ENCODE measurements around the gene SYNDIG1.

SYNDIG1 gene

DNA sequence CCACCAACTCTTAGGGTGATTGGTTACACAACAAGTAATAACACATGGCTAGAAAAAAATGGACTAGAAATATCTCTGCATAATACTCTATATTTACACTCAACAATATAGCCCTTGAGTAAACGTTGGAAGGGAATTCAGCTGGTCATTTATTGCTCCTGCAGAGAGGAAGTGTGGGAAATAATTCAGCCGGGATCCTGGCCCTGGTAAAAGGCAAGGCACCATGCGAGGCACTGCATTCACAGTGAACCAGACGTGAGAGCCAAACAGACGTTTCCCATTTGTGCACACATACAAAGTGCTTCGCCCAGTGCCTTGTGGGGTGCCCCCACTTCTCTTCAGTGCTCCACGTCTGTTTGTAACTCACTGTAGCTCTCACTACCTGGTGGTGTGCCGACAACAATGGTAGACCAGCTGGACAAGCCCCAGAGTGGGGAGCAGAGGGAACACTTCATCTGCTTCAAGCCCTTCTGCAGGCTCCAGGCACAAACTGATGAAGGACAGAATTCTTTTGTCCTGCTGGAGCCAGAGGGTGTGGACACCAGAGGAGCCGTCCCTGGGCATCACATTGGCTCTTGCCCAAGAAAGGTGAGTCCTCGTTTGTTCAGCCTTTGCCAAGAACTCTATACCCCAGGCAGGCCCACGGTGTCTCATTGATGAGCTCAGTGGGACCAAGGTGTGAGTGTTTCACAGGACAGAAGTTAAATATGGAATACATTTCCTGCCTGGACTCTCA lies 18.8 kb downstream of the SYNDIG1 start:
- H3K9me3 ChIP-seq (ENCODE audit: control insufficient read depth, insufficient read depth, low read length): no peaks in the 10 kb centered on the region
- H3K27me3 ChIP-seq (ENCODE audit: control insufficient read depth, insufficient read depth, low read length): no peaks in the 10 kb centered on the region
- H3K9ac ChIP-seq (ENCODE audit: low read depth, low read length): no peak overlapping the region
- peaks cover 20% of the 10 kb centered on the region for H3K36me3 ChIP-seq (ENCODE audit: control insufficient read depth, insufficient read depth, low read length)
- no peak overlapping the region for H3K27ac ChIP-seq (ENCODE audit: low read depth, low read length)
- H3K4me1 ChIP-seq (ENCODE audit: control insufficient read depth, insufficient read depth, low read length): peaks cover 26% of the 10 kb centered on the region
- H3K4me3 ChIP-seq (ENCODE audit: low read depth, low read length): no peak overlapping the region

DNA sequence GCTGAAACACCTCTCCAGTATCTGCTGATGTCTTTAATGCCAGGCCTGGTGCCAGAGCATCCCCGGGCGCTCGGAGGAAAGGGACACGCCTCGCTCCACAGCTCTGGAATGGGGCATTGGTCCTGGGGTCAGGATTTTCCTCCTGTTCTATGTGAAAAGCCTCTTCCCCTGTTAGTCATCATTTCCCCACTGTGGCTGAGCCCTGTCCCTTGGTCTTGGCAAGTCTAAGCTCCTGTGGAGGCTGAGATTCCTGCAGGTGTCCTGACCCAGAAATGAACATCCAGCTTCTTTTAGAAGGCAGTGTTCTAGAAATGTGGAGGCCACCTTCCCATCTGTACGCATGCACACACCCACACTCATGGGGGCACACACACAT lies 19.4 kb downstream of the SYNDIG1 start:
- Histone ChIP-seq H3K36me3 (ENCODE audit: control insufficient read depth, insufficient read depth, low read length) (peaks cover 20% of the 10 kb centered on the region), H3K27me3 (ENCODE audit: control insufficient read depth, insufficient read depth, low read length) (no peaks in the 10 kb centered on the region), H3K4me1 (ENCODE audit: control insufficient read depth, insufficient read depth, low read length) (peaks cover 27% of the 10 kb centered on the region), H3K9ac (ENCODE audit: low read depth, low read length) (no peak overlapping the region), H3K27ac (ENCODE audit: low read depth, low read length) (no peak overlapping the region), H3K9me3 (ENCODE audit: control insufficient read depth, insufficient read depth, low read length) (no peaks in the 10 kb centered on the region), H3K4me3 (ENCODE audit: low read depth, low read length) (no peak overlapping the region)

GRCh38 chr20:24489193-24489592 lies 19.8 kb downstream of the SYNDIG1 start:
- H3K4me1 ChIP-seq (ENCODE audit: control insufficient read depth, insufficient read depth, low read length): peaks cover 27% of the 10 kb centered on the region
- peaks cover 20% of the 10 kb centered on the region for H3K36me3 ChIP-seq (ENCODE audit: control insufficient read depth, insufficient read depth, low read length)
- no peak overlapping the region for H3K4me3 ChIP-seq (ENCODE audit: low read depth, low read length)
- H3K9ac ChIP-seq (ENCODE audit: low read depth, low read length): no peak overlapping the region
- H3K9me3 ChIP-seq (ENCODE audit: control insufficient read depth, insufficient read depth, low read length): no peaks in the 10 kb centered on the region
- no peak overlapping the region for H3K27ac ChIP-seq (ENCODE audit: low read depth, low read length)
- no peaks in the 10 kb centered on the region for H3K27me3 ChIP-seq (ENCODE audit: control insufficient read depth, insufficient read depth, low read length)

DNA sequence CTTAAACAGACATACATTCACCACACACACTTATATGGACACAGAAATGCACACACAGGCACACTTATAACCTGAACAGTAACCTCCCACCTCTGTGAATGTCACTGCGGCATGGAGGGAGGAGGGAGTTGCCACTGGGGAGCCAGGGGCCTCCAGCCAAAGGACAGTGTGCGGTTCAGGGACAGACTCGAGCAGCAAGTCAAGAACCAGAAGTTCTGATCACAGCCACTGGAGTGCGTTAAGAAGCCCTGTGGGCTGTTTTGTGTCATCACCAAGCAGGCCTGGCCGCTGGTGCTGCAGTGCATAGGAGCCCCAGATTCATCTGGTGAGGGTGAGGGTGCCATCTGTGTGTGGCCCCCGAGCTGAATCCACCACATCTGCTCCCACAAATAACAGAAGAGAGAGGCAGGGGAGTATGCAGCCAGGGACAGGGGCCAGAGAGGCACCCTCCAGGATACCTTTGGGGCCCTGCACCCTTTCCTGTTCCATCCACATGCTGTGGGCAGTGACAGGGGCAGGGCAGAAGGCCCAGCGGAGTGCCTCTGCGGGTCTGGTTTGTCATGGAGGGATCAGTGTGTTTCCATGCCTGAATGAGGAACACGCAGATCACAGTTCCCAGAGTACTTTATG lies 20.3 kb downstream of the SYNDIG1 start:
- Histone ChIP-seq H3K27me3 (ENCODE audit: control insufficient read depth, insufficient read depth, low read length) (no peaks in the 10 kb centered on the region), H3K9me3 (ENCODE audit: control insufficient read depth, insufficient read depth, low read length) (no peaks in the 10 kb centered on the region)

GRCh38 chr20:24490598-24490997 lies 21.2 kb downstream of the SYNDIG1 start:
- Histone ChIP-seq H3K4me1 (ENCODE audit: control insufficient read depth, insufficient read depth, low read length) (peaks cover 20% of the 10 kb centered on the region), H3K9me3 (ENCODE audit: control insufficient read depth, insufficient read depth, low read length) (no peaks in the 10 kb centered on the region), H3K27ac (ENCODE audit: low read depth, low read length) (no peak overlapping the region), H3K4me3 (ENCODE audit: low read depth, low read length) (no peak overlapping the region), H3K9ac (ENCODE audit: low read depth, low read length) (no peak overlapping the region), H3K36me3 (ENCODE audit: control insufficient read depth, insufficient read depth, low read length) (peaks cover 20% of the 10 kb centered on the region), H3K27me3 (ENCODE audit: control insufficient read depth, insufficient read depth, low read length) (no peaks in the 10 kb centered on the region)

More for the DNA sequence above, 20.3 kb downstream of the SYNDIG1 start:
- Histone ChIP-seq H3K27ac (ENCODE audit: low read depth, low read length) (no peak overlapping the region), H3K9ac (ENCODE audit: low read depth, low read length) (no peak overlapping the region), H3K36me3 (ENCODE audit: control insufficient read depth, insufficient read depth, low read length) (peaks cover 20% of the 10 kb centered on the region), H3K4me1 (ENCODE audit: control insufficient read depth, insufficient read depth, low read length) (peaks cover 22% of the 10 kb centered on the region), H3K4me3 (ENCODE audit: low read depth, low read length) (no peak overlapping the region)

- Histone ChIP-seq H3K36me3 (ENCODE audit: control insufficient read depth, insufficient read depth, low read length) (peaks cover 20% of the 10 kb centered on the region), H3K4me1 (ENCODE audit: control insufficient read depth, insufficient read depth, low read length) (peaks cover 20% of the 10 kb centered on the region), H3K4me3 (ENCODE audit: low read depth, low read length) (no peak overlapping the region), H3K9ac (ENCODE audit: low read depth, low read length) (no peak overlapping the region), H3K27me3 (ENCODE audit: control insufficient read depth, insufficient read depth, low read length) (no peaks in the 10 kb centered on the region), H3K9me3 (ENCODE audit: control insufficient read depth, insufficient read depth, low read length) (no peaks in the 10 kb centered on the region), H3K27ac (ENCODE audit: low read depth, low read length) (no peak overlapping the region)
These were observed 21.8 kb downstream of the SYNDIG1 start for GRCh38 chr20:24491041-24491756.

GRCh38 chr20:24492031-24492607 lies 22.7 kb downstream of the SYNDIG1 start:
- Histone ChIP-seq H3K4me3 (ENCODE audit: low read depth, low read length) (no peak overlapping the region), H3K9ac (ENCODE audit: low read depth, low read length) (no peak overlapping the region), H3K27ac (ENCODE audit: low read depth, low read length) (peak overlapping the region; percentile 82), H3K27me3 (ENCODE audit: control insufficient read depth, insufficient read depth, low read length) (no peaks in the 10 kb centered on the region), H3K9me3 (ENCODE audit: control insufficient read depth, insufficient read depth, low read length) (no peaks in the 10 kb centered on the region), H3K36me3 (ENCODE audit: control insufficient read depth, insufficient read depth, low read length) (peaks cover 20% of the 10 kb centered on the region), H3K4me1 (ENCODE audit: control insufficient read depth, insufficient read depth, low read length) (peaks cover 20% of the 10 kb centered on the region)

- H3K9ac ChIP-seq (ENCODE audit: low read depth, low read length): no peak overlapping the region
- H3K36me3 ChIP-seq (ENCODE audit: control insufficient read depth, insufficient read depth, low read length): peaks cover 18% of the 10 kb centered on the region
- no peaks in the 10 kb centered on the region for H3K9me3 ChIP-seq (ENCODE audit: control insufficient read depth, insufficient read depth, low read length)
- peak overlapping the region; percentile 3 for H3K27ac ChIP-seq (ENCODE audit: low read depth, low read length)
- H3K4me1 ChIP-seq (ENCODE audit: control insufficient read depth, insufficient read depth, low read length): peaks cover 20% of the 10 kb centered on the region
- H3K27me3 ChIP-seq (ENCODE audit: control insufficient read depth, insufficient read depth, low read length): no peaks in the 10 kb centered on the region
- H3K4me3 ChIP-seq (ENCODE audit: low read depth, low read length): no peak overlapping the region
These were observed 23.3 kb downstream of the SYNDIG1 start for GRCh38 chr20:24492698-24493097.

DNA sequence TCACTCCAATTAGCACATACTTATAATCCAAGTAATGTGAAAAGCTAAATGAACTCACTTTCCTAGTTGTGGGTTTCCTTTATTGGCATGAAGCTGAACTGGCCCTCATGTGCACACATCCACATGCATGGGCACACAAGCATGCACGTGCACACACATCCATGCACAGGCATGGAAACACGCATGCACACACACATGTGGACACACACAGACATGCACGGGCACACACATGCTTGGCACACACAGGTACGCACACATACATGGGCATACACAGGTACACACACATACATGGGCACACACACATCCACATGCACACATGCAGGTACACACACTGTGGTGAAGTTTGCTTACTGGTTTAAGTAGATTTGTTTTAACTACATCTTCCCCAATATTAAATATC lies 23.8 kb downstream of the SYNDIG1 start:
- no peaks in the 10 kb centered on the region for H3K9me3 ChIP-seq (ENCODE audit: control insufficient read depth, insufficient read depth, low read length)
- peaks cover 13% of the 10 kb centered on the region for H3K36me3 ChIP-seq (ENCODE audit: control insufficient read depth, insufficient read depth, low read length)
- no peaks in the 10 kb centered on the region for H3K27me3 ChIP-seq (ENCODE audit: control insufficient read depth, insufficient read depth, low read length)
- no peak overlapping the region for H3K9ac ChIP-seq (ENCODE audit: low read depth, low read length)
- H3K4me1 ChIP-seq (ENCODE audit: control insufficient read depth, insufficient read depth, low read length): peaks cover 20% of the 10 kb centered on the region
- H3K4me3 ChIP-seq (ENCODE audit: low read depth, low read length): no peak overlapping the region
- H3K27ac ChIP-seq (ENCODE audit: low read depth, low read length): no peak overlapping the region

GRCh38 chr20:24493661-24494459 lies 24.4 kb downstream of the SYNDIG1 start:
- peaks cover 6% of the 10 kb centered on the region for H3K36me3 ChIP-seq (ENCODE audit: control insufficient read depth, insufficient read depth, low read length)
- no peak overlapping the region for H3K9ac ChIP-seq (ENCODE audit: low read depth, low read length)
- no peaks in the 10 kb centered on the region for H3K27me3 ChIP-seq (ENCODE audit: control insufficient read depth, insufficient read depth, low read length)
- peaks cover 20% of the 10 kb centered on the region for H3K4me1 ChIP-seq (ENCODE audit: control insufficient read depth, insufficient read depth, low read length)
- H3K27ac ChIP-seq (ENCODE audit: low read depth, low read length): no peak overlapping the region
- H3K4me3 ChIP-seq (ENCODE audit: low read depth, low read length): no peak overlapping the region
- H3K9me3 ChIP-seq (ENCODE audit: control insufficient read depth, insufficient read depth, low read length): no peaks in the 10 kb centered on the region
